Caki2 (cell line): ENCODE data around the gene DSTN. TPM values are rescaled to one million over a fixed set of nuclear protein-coding genes. Genes with fewer than 3 reads are reported as not detected.
A peak's percentile ranks its signal among the peaks of the same experiment; 100 is the strongest.

Source experiments
- DNase-seq: peaks from one replicate; pipeline ENCODE4 v3.0.0-alpha.2; 2015; ENCODE audit warnings: low read depth
- in situ Hi-C: cut with HindIII; loops from 2 replicates; pipeline ENCODE4 v1.10.0; 2016; ENCODE audit warnings: low sequenced_read_pairs, low pct_unique_long_range_greater_than_20kb, mixed read lengths
- total RNA-seq: library from RNA; depleted of rRNA; stranded (reverse); fragments of >200 nt; shearing (Covaris generic); gene quantifications from 2 replicates; pipeline ENCODE4 v1.2.3, GENCODE V29; 2014; ENCODE audit warnings: low replicate concordance

The DSTN gene
- total RNA-seq, 1 experiment from 2014 or later, result 935 TPM

GRCh38 chr20:17626217-17627007 lies 56.5 kb downstream of the DSTN start:
- no peak for DNase-seq
- in situ Hi-C loops, result no loop called here

GRCh38 chr20:17627101-17627955 lies 57.5 kb downstream of the DSTN start:
- in situ Hi-C loops, result no loop called here
- DNase-seq, result no peak

- in situ Hi-C loops, result no loop called here
- DNase-seq, result no peak
These were observed 58.4 kb downstream of the DSTN start for GRCh38 chr20:17628101-17628841.

- in situ Hi-C loops, result no loop called here
These were observed 59.1 kb downstream of the DSTN start for GRCh38 chr20:17629025-17629424.

GRCh38 chr20:17629678-17630089 lies 59.8 kb downstream of the DSTN start:
- in situ Hi-C loops, result no loop called here
- DNase-seq, result no peak

More at GRCh38 chr20:17629025-17629424, 59.1 kb downstream of the DSTN start:
- no peak for DNase-seq

- no peak for DNase-seq
These were observed 60.4 kb downstream of the DSTN start for GRCh38 chr20:17630151-17630805.

GRCh38 chr20:17630806-17631195 lies 60.9 kb downstream of the DSTN start:
- DNase-seq, result no peak
- in situ Hi-C loops, result no loop called here

More at GRCh38 chr20:17630151-17630805, 60.4 kb downstream of the DSTN start:
- in situ Hi-C loops, result no loop called here

- in situ Hi-C loops, result no loop called here
- DNase-seq, result no peak
These were observed 61.9 kb downstream of the DSTN start for GRCh38 chr20:17631576-17632319.

- DNase-seq, result no peak
- in situ Hi-C loops, result no loop called here
These were observed 63.5 kb downstream of the DSTN start for GRCh38 chr20:17633221-17633849.

- DNase-seq, result no peak
- in situ Hi-C loops, result no loop called here
These were observed 64.1 kb downstream of the DSTN start for GRCh38 chr20:17633850-17634500.

- DNase-seq, result no peak
- in situ Hi-C loops, result no loop called here
These were observed 64.9 kb downstream of the DSTN start for GRCh38 chr20:17634661-17635331.

GRCh38 chr20:17635332-17636244 lies 65.7 kb downstream of the DSTN start:
- in situ Hi-C loops, result no loop called here
- peak; percentile 37 for DNase-seq

- DNase-seq, result no peak
- in situ Hi-C loops, result no loop called here
These were observed 66.9 kb downstream of the DSTN start for GRCh38 chr20:17636523-17637412.

GRCh38 chr20:17637413-17637780 lies 67.5 kb downstream of the DSTN start:
- no peak for DNase-seq
- in situ Hi-C loops, result no loop called here
